Peyer's patch (tissue), 4 donors: ENCODE measurements around the gene HSPB2. TPM values are rescaled to one million over a fixed set of nuclear protein-coding genes. Genes with fewer than 3 reads are reported as not detected.

Experiments
- DNase-seq, 3 donors: peaks; one replicate each; pipeline ENCODE4 v3.0.0-alpha.2; 2017 to 2019
- H3K27ac ChIP-seq, 4 donors: fragments of 200-600 bp; sonication (generic); one replicate each; pipeline ENCODE4 v1.5.1; 2016 to 2019
- H3K27me3 ChIP-seq, 2 donors: fragments of 200-600 bp; sonication (generic); one replicate each; pipeline ENCODE4 v1.5.1; 2019
- H3K36me3 ChIP-seq, 3 donors: fragments of 200-600 bp; sonication (generic); one replicate each; pipeline ENCODE4 v1.5.1; 2016 to 2019
- H3K4me1 ChIP-seq, 4 donors: fragments of 200-600 bp; sonication (generic); one replicate each; pipeline ENCODE4 v1.5.1; 2016 to 2019
- H3K4me3 ChIP-seq, 4 donors: fragments of 200-600 bp; sonication (generic); 1 replicate in 3 of 4; 2 replicates in 1 of 4; pipeline ENCODE4 v1.5.1; 2016 to 2019; ENCODE audit warnings: mild to moderate bottlenecking in 1 of 4
- H3K9me3 ChIP-seq, 4 donors: fragments of 200-600 bp; sonication (generic); one replicate each; pipeline ENCODE4 v1.5.1; 2016 to 2019; ENCODE audit warnings: mild to moderate bottlenecking in 1 of 4
- POLR2A ChIP-seq, 2 donors: fragments of 450-650 bp; IDR thresholded peaks; one replicate each; pipeline ENCODE4 v1.5.1; 2017; ENCODE audit warnings: antibody characterized with exemption in 2 of 2, mild to moderate bottlenecking in 2 of 2, moderate library complexity in 2 of 2
- total RNA-seq, 4 donors: library from RNA; depleted of rRNA; stranded (reverse); fragments of >200 nt; gene quantifications; one replicate each; pipeline ENCODE4 v1.1.0, GENCODE V29; 2016
- TF ChIP-seq, protein P1 (sequence below), 6 experiments: fragments of 450-650 bp in 4 of 6; fragments of 200-600 bp in 2 of 6; sonication (generic) in 1 of 6; IDR thresholded peaks; one replicate each; pipeline ENCODE4 v1.5.1; 2017 to 2019; ENCODE audit warnings: antibody characterized with exemption in 6 of 6, mild to moderate bottlenecking in 3 of 6, moderate library complexity in 1 of 6

The HSPB2 gene
- total RNA-seq, 4 donors from 2014 or later: 0.94 to 2.5 TPM; not detected in 2

DNA sequence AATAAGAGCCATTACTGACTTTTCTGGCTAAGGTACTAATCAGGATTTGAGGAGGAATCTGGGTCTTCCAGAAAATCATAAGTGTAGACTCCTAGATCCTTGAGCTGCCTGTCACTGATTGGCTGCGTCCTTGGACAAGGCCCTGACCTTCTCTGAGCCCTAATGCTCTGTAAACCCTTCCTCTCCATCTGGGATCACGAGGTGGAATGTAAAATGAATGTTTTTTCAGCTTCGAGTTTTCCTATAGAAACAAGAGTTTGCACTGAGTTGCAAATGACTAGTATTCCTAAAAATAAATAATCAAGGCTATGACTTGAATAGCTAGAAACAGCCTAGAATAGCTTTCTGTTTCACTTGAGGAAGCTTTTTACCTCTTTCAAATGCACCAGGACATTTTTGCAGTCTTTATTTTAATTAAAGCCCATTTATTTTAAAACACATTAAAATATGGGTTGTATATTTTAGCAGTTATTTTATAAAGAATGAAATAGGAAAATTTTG, 23.6 kb downstream of the HSPB2 start:
- Histone ChIP-seq H3K4me1 (peaks cover 0 to 37% (median 0%) of the 10 kb centered on the region in 4 donors), H3K27ac (peak overlapping the region in 1 of 4 donors; percentile 67), H3K36me3 (no peaks in the 10 kb centered on the region), H3K4me3 (peak overlapping the region in 2 of 4 donors; percentile 77 to 80), H3K27me3 (no peaks in the 10 kb centered on the region), H3K9me3 (no peaks in the 10 kb centered on the region)
- TF ChIP-seq, protein P1, sequence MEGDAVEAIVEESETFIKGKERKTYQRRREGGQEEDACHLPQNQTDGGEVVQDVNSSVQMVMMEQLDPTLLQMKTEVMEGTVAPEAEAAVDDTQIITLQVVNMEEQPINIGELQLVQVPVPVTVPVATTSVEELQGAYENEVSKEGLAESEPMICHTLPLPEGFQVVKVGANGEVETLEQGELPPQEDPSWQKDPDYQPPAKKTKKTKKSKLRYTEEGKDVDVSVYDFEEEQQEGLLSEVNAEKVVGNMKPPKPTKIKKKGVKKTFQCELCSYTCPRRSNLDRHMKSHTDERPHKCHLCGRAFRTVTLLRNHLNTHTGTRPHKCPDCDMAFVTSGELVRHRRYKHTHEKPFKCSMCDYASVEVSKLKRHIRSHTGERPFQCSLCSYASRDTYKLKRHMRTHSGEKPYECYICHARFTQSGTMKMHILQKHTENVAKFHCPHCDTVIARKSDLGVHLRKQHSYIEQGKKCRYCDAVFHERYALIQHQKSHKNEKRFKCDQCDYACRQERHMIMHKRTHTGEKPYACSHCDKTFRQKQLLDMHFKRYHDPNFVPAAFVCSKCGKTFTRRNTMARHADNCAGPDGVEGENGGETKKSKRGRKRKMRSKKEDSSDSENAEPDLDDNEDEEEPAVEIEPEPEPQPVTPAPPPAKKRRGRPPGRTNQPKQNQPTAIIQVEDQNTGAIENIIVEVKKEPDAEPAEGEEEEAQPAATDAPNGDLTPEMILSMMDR (IDR thresholded peaks at IDR 0.05): no peak
- no peak for TF ChIP-seq POLR2A (IDR thresholded peaks at IDR 0.05)
- DNase-seq: no peak

DNA sequence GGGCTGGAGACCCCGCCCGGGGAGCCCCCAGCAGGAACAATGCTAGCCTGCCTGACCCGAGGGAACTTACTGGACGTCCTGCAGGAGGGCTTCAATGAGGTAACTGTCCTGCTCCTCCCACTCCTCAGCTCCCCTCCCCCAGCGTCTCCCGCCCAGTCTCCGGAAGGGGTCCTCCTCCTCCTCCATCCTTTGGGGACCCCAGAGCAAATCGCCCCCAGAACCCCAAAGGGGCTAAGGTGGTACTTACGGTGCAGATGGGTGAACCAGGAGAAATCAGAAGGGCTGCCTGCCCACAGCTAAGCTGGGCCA, 24.9 kb downstream of the HSPB2 start:
- Histone ChIP-seq H3K27me3 (no peaks in the 10 kb centered on the region), H3K9me3 (no peaks in the 10 kb centered on the region), H3K36me3 (no peaks in the 10 kb centered on the region), H3K27ac (peak overlapping the region; percentile 16 to 71 (median 61)), H3K4me3 (peak overlapping the region; percentile 56 to 80 (median 70)), H3K4me1 (peaks cover 0 to 30% (median 0%) of the 10 kb centered on the region in 4 donors)
- no peak for DNase-seq
- TF ChIP-seq POLR2A (IDR thresholded peaks at IDR 0.05): no peak
- TF ChIP-seq, protein P1 (IDR thresholded peaks at IDR 0.05): no peak

DNA sequence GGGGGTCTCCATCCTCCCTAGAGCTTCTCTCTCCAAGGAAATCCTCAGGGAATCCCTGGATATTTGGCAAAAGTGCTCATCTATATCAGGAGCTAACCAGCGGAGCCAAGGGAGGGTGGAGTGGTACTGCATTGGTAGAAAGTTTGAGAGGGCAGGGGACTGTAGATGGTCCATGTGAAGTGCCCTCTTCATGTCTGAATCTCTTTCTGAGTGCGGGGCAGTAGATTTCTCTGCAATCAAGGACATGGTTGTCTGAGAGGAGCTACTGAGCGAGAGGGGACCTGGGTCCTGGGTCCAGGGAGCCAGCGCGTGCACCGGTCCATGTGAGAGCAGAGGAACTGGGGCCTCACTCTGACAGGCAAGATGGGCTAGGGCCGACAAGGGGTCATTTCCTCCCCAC, 25.3 kb downstream of the HSPB2 start:
- TF ChIP-seq, protein P1 (IDR thresholded peaks at IDR 0.05): no peak
- TF ChIP-seq POLR2A (IDR thresholded peaks at IDR 0.05): no peak
- peak overlapping the region in 1 of 4 donors; percentile 80 for H3K4me3 ChIP-seq
- H3K27ac ChIP-seq: peak overlapping the region in 3 of 4 donors; percentile 55 to 71 (median 67)

DNA sequence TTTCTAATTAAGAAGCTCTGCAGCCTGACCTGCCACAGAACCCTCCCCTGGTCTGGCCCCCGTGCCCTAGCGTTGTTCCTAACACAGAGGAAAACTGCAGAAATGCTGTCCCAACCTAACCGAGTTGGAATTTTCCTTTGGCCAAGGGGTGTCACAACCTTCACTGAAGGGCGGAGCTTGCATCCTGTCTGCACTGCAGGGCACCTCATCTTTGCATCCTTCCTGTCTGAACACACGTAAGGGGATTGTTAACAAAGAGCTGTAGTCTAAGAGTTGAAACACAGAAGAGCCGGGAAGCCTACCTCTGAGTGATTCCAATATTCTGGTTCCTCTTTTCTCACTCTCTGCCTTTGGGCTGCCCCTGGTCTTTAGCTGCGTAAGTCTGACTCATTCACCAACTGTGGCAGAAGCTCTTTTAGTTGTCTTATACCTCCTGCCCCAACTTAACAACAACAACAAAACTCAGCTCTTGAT, 26.2 kb downstream of the HSPB2 start:
- Histone ChIP-seq H3K9me3 (no peaks in the 10 kb centered on the region), H3K27me3 (no peaks in the 10 kb centered on the region), H3K4me3 (no peak overlapping the region), H3K4me1 (peaks cover 0 to 30% (median 0%) of the 10 kb centered on the region in 4 donors), H3K27ac (peak overlapping the region in 2 of 4 donors; percentile 18 to 67), H3K36me3 (no peaks in the 10 kb centered on the region)
- DNase-seq: peak in 1 of 3 donors; percentile 34
- TF ChIP-seq POLR2A (IDR thresholded peaks at IDR 0.05): no peak
- TF ChIP-seq, protein P1 (IDR thresholded peaks at IDR 0.05): no peak

More for the DNA sequence above, 25.3 kb downstream of the HSPB2 start:
- DNase-seq: no peak
- H3K4me1 ChIP-seq: peaks cover 0 to 30% (median 0%) of the 10 kb centered on the region in 4 donors
- no peaks in the 10 kb centered on the region for H3K27me3 ChIP-seq
- no peaks in the 10 kb centered on the region for H3K36me3 ChIP-seq
- H3K9me3 ChIP-seq: no peaks in the 10 kb centered on the region

DNA sequence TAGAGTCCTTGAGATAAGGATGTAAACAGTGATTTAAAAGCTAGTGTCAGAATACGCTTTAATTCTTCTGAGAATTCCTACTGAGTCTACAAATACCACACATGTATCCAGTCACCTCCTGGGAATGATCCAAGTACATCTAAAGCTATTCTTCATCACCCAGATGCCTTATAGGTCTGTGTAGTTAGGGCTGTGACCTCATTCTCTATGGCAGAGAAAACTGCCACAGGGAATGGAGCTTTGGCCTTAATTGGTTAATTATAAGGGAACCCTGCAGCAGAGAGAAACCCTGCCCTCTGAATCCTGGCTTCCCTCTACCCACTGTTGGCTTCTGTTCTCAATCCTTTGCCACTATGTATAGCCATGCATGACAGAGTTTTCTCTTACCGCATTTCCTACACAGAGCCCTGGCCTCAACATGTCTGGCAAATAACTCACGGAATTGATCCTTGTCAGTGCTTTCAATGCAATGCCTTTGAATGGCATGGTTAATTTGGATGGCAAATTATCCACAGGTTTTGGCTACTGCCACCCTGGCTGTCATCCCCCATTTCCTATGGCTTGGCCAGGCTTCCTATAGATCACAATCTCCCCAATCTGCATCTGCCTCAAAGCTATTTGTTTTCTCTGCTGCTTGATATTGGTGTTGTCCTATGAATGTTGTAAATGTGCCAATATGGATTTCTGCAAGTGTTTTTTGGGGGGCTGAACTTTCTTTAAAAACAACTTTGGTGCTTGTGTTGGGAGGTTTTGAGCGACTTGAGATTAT, 27.5 kb downstream of the HSPB2 start:
- no peak for DNase-seq
- H3K27ac ChIP-seq: peak overlapping the region in 1 of 4 donors; percentile 67
- no peaks in the 10 kb centered on the region for H3K27me3 ChIP-seq
- H3K9me3 ChIP-seq: no peaks in the 10 kb centered on the region
- H3K4me3 ChIP-seq: no peak overlapping the region
- H3K4me1 ChIP-seq: peaks cover 0 to 30% (median 0%) of the 10 kb centered on the region in 4 donors
- TF ChIP-seq POLR2A (IDR thresholded peaks at IDR 0.05): no peak
- TF ChIP-seq, protein P1 (IDR thresholded peaks at IDR 0.05): no peak
- no peaks in the 10 kb centered on the region for H3K36me3 ChIP-seq
